Measurements from ENCODE around the gene NUS1. TPM values are rescaled to one million over a fixed set of nuclear protein-coding genes. Genes with fewer than 3 reads are reported as not detected.

Gene NUS1
- polyA plus RNA-seq, 1 donor from 2014 or later: 12.2 TPM

Other genes starting within 250 kb of the NUS1 start
- not detected for gene ROS1, start 249.5 kb upstream of the NUS1 start, polyA plus RNA-seq
- gene DCBLD1, start 192.8 kb upstream of the NUS1 start, polyA plus RNA-seq: 0.60 TPM
- gene GOPC, start 73.0 kb upstream of the NUS1 start, polyA plus RNA-seq: 12.3 TPM
- gene SLC35F1, start 231.8 kb downstream of the NUS1 start, polyA plus RNA-seq: not detected